Measurements from ENCODE around the gene TMEM220. TPM values are rescaled to one million over a fixed set of nuclear protein-coding genes. Genes with fewer than 3 reads are reported as not detected.
A peak's percentile ranks its signal among the peaks of the same experiment; 100 is the strongest.

Gene TMEM220
- total RNA-seq, 1 donor, result 3.3 TPM

- DNase-seq (ENCODE audit: insufficient read length, low spot score, missing footprints), result no peak
- TF ChIP-seq CTCF (IDR thresholded peaks at IDR 0.05; ENCODE audit: extremely low read depth, low read depth, low read length), result no peak
- Histone ChIP-seq H3K9me3 (ENCODE audit: low read depth, low read length) (no peaks in the 10 kb centered on the region), H3K4me1 (ENCODE audit: insufficient read depth, low read length) (no peaks in the 10 kb centered on the region), H4K20me1 (ENCODE audit: insufficient read depth, low read length) (no peaks in the 10 kb centered on the region), H3K4me3 (ENCODE audit: insufficient read depth, low read length) (no peak overlapping the region), H3K79me2 (ENCODE audit: insufficient read depth, low read length) (no peaks in the 10 kb centered on the region), H3K36me3 (ENCODE audit: insufficient read depth, low read length) (no peaks in the 10 kb centered on the region), H3K27ac (ENCODE audit: low read depth, low read length) (no peak overlapping the region), H3K27me3 (ENCODE audit: insufficient read depth, low read length) (peaks cover 11% of the 10 kb centered on the region), H2AFZ (ENCODE audit: low read length) (no peak overlapping the region), H3K4me2 (ENCODE audit: insufficient read depth, low read length) (no peak overlapping the region)
These were observed 9.6 kb upstream of the TMEM220 start for GRCh38 chr17:10739386-10739785.

- Histone ChIP-seq H3K36me3 (ENCODE audit: insufficient read depth, low read length) (no peaks in the 10 kb centered on the region), H3K4me1 (ENCODE audit: insufficient read depth, low read length) (no peaks in the 10 kb centered on the region), H3K27me3 (ENCODE audit: insufficient read depth, low read length) (peaks cover 11% of the 10 kb centered on the region), H3K79me2 (ENCODE audit: insufficient read depth, low read length) (no peaks in the 10 kb centered on the region), H3K9me3 (ENCODE audit: low read depth, low read length) (no peaks in the 10 kb centered on the region), H3K27ac (ENCODE audit: low read depth, low read length) (no peak overlapping the region), H2AFZ (ENCODE audit: low read length) (no peak overlapping the region), H4K20me1 (ENCODE audit: insufficient read depth, low read length) (no peaks in the 10 kb centered on the region), H3K4me3 (ENCODE audit: insufficient read depth, low read length) (no peak overlapping the region), H3K4me2 (ENCODE audit: insufficient read depth, low read length) (no peak overlapping the region)
- no peak for TF ChIP-seq CTCF (IDR thresholded peaks at IDR 0.05; ENCODE audit: extremely low read depth, low read depth, low read length)
- no peak for DNase-seq (ENCODE audit: insufficient read length, low spot score, missing footprints)
These were observed 8.9 kb upstream of the TMEM220 start for GRCh38 chr17:10738521-10739258.

GRCh38 chr17:10737736-10738135 lies 7.9 kb upstream of the TMEM220 start:
- no peaks in the 10 kb centered on the region for H3K36me3 ChIP-seq (ENCODE audit: insufficient read depth, low read length)
- no peak for DNase-seq (ENCODE audit: insufficient read length, low spot score, missing footprints)
- no peaks in the 10 kb centered on the region for H4K20me1 ChIP-seq (ENCODE audit: insufficient read depth, low read length)
- H3K4me3 ChIP-seq (ENCODE audit: insufficient read depth, low read length), result no peak overlapping the region
- TF ChIP-seq CTCF (IDR thresholded peaks at IDR 0.05; ENCODE audit: extremely low read depth, low read depth, low read length), result no peak
- H3K4me1 ChIP-seq (ENCODE audit: insufficient read depth, low read length), result no peaks in the 10 kb centered on the region
- peaks cover 11% of the 10 kb centered on the region for H3K27me3 ChIP-seq (ENCODE audit: insufficient read depth, low read length)
- H3K4me2 ChIP-seq (ENCODE audit: insufficient read depth, low read length), result no peak overlapping the region
- no peak overlapping the region for H2AFZ ChIP-seq (ENCODE audit: low read length)
- H3K9me3 ChIP-seq (ENCODE audit: low read depth, low read length), result no peaks in the 10 kb centered on the region
- no peak overlapping the region for H3K27ac ChIP-seq (ENCODE audit: low read depth, low read length)
- no peaks in the 10 kb centered on the region for H3K79me2 ChIP-seq (ENCODE audit: insufficient read depth, low read length)

- Histone ChIP-seq H3K27me3 (ENCODE audit: insufficient read depth, low read length) (peaks cover 11% of the 10 kb centered on the region), H3K4me3 (ENCODE audit: insufficient read depth, low read length) (no peak overlapping the region), H3K4me2 (ENCODE audit: insufficient read depth, low read length) (no peak overlapping the region), H3K27ac (ENCODE audit: low read depth, low read length) (no peak overlapping the region), H3K36me3 (ENCODE audit: insufficient read depth, low read length) (no peaks in the 10 kb centered on the region), H4K20me1 (ENCODE audit: insufficient read depth, low read length) (no peaks in the 10 kb centered on the region), H2AFZ (ENCODE audit: low read length) (no peak overlapping the region), H3K79me2 (ENCODE audit: insufficient read depth, low read length) (no peaks in the 10 kb centered on the region), H3K4me1 (ENCODE audit: insufficient read depth, low read length) (no peaks in the 10 kb centered on the region), H3K9me3 (ENCODE audit: low read depth, low read length) (no peaks in the 10 kb centered on the region)
- peak; percentile 87 for TF ChIP-seq CTCF (IDR thresholded peaks at IDR 0.05; ENCODE audit: extremely low read depth, low read depth, low read length)
- DNase-seq (ENCODE audit: insufficient read length, low spot score, missing footprints), result peak; percentile 91
These were observed 7.4 kb upstream of the TMEM220 start for GRCh38 chr17:10737168-10737622.
